Upper lobe of left lung (tissue), 4 donors: ENCODE results near the gene TMEM239.

Source experiments
- CTCF ChIP-seq, 6 experiments: fragments of 450-650 bp in 4 of 6; fragments of 200-600 bp in 2 of 6; sonication (generic) in 2 of 6; IDR thresholded peaks; one replicate each; pipeline ENCODE4 v1.5.1; 2016 to 2019; ENCODE audit warnings: antibody characterized with exemption in 6 of 6
- POLR2A ChIP-seq, 4 donors: fragments of 450-650 bp; IDR thresholded peaks; one replicate each; pipeline ENCODE4 v1.5.1; 2016 to 2017; ENCODE audit warnings: antibody characterized with exemption in 4 of 4, mild to moderate bottlenecking in 2 of 4

GRCh38 chr20:2783908-2784566 is 32.1 kb upstream of the TMEM239 start:
- TF ChIP-seq CTCF (IDR thresholded peaks at IDR 0.05) (no peak), POLR2A (IDR thresholded peaks at IDR 0.05) (no peak)
